NK-92 treated with Interleukin-12 subunit alpha and Interleukin-12 subunit beta, amount 100 ng/mL, for 24 hours (cell line): Measurements from ENCODE around the gene YTHDF2.

Experiments used
- DNase-seq: peaks from one replicate; lab custom pipeline; 2025; lab: John Stamatoyannopoulos, UW

YTHDF2 gene

DNA sequence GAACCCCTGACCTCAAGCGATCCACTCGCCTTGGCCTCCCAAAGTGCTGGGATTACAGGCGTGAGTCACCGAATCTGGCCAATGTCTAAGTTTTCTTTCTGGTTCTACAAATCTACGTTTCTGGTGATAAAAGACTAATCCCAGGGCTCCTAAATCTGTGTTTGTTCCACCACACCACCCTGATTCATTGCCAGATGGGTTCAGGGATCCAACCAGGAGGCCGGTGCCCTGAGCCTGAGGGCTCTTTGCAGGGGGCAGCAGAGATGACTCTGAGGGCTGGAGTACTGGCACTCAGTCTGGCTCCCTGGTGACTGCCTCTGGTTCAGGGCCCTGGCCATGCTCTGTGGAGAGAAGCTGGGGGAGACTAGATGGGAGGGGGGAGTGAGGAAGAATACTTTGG, 64.7 kb downstream of the YTHDF2 start:
- no peak for DNase-seq

DNA sequence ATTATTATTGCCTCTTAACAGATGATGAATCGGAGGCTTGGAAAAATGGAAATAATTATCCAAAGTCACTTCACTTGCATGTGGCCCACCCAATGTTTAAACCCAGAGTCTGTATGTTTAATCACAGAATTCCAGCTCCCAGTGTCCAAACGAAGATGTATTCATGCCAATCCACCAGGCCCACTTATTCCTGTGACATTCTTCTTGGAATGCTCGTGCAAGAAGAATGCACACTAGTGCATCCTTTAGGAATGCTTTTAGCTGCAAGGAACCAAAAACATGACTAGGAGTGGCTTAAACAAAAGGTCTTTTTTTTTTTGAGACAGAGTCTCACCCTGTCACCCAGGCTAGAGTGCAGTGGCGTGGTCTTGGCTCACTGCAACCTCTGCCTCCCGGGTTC, 66.3 kb downstream of the YTHDF2 start:
- DNase-seq, result no peak

DNA sequence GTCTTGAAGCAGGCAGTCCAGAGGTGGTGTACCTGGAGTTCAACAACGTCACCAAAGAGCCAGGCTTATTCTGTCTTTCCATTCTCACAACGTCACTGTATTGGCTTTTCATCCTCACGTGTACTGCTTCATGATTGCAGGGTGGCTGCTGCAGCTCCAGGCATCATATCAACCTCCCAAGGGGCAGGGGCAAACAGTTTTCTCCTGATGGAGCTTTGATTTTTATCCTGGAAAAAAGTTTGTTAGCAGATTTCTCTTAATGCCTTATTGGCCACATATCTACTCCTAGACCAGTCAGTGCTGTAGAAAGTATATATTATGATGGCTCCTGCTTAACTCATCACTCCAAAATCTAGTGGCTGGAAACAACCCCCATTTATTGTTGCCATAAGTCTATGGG, 66.9 kb downstream of the YTHDF2 start:
- no peak for DNase-seq

DNA sequence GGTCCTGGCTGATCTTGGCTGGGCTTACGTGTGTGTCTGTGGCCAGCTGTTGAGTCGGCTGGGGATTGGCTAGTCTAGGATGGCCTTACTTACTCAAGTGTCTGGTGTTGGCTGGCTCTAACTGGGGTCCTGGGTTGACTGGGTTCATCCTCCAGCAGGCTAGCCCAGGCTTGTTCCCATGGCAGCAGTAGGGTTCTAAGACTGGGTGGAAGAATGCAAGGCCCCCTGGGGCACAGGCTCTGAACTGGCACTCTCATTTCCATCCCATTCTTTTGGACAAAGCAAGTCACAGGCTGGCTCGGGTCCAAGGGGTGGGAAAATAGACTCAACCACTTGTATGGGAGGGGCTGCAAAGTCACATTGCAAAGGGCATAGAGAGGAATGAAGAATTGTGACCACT, 67.3 kb downstream of the YTHDF2 start:
- DNase-seq, result no peak

DNA sequence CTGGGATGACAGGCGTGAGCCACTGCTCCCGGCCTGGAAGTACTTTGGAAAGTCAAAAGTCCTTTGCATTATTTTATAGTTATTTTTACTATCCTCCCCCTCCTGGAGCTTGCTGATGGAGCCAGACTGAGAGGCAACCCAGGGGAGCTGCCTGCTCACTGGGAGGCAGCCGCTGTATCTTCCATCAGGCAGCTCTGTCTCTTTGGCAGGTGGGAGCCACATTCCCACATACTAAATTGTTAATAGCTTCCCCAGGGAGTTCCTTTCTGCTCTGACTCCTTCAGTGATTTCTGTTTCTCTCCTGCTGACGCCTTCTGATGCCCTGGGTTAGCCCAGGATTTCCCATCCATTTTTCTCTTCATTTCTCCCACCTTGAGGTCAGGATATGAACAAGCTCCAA, 70.3 kb downstream of the YTHDF2 start:
- no peak for DNase-seq

DNA sequence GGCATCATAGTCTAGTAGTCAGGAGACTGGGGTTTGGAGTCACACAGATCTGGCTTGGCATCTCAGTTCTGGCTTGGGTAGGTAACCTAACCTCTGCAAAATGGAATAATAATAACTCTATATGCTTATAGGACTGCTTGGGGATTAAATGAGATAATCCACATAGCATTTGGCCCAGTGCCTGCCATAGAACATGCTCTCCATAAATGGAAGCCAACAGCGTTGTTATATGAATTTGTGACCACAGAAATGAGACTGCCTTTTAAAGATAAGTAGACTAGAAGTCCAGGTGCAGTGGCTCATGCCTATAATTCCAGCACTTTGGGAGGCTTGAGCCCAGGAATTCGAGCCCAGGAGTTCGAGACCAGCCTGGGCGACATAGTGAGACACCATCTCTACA, 71.2 kb downstream of the YTHDF2 start:
- DNase-seq, result no peak

DNA sequence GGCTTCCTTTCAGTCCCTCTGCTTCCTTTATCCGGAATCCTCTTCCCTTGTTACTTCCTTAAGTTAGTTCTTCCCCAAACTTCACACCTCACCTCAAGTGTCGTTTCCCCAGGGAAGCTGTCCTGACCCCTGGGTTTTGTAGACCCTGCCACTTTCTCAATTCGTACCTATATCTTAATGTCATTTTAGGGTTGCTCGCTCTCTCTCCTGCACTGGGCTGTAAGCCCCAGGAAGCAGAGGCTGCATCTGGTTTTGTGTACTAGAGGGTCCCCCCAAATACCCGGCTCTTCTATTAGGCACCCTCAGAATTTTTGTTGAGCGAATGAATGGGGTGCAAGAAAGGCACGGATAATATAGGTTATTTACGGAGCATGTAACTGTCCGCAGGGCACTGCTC, 74.6 kb downstream of the YTHDF2 start:
- no peak for DNase-seq

DNA sequence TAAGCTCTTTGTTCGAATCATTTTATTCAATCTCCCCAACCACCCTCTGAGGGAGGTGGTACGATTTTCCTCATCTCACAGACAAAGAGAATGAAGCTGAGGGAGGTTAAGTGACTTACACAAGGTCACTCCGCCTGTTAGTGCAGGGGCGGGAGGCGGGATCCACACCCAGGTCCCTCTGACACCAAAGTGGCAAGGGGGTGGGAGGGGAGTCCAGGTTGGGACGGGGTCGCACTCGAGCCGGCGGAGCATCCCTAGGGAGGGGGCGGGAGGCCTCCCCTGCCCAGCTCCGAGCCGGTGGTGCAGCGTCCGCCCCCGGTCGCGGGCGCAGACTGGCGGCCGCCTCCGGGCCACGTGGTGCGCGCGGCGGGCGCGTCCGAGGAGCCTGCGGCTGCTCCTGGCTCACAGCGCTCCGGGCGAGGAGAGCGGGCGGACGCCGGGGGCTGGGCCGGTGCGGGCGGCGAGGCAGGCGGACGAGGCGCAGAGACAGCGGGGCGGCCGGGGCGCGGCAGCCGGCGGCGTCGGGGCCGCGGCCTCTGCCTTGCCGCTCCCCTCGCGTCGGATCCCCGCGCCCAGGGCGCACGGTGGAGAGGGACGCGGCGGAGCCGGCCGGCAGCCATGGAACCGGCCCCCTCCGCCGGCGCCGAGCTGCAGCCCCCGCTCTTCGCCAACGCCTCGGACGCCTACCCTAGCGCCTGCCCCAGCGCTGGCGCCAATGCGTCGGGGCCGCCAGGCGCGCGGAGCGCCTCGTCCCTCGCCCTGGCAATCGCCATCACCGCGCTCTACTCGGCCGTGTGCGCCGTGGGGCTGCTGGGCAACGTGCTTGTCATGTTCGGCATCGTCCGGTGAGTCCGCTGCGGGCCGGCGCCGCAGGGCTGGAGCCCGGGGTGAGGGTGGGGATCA, 75.3 kb downstream of the YTHDF2 start, which contains the start of gene OPRD1:
OPRD1 (plus strand) TSS at position 405 of the 903 bp plus-strand sequence; CDS start at position 619, 214 bp downstream.
- DNase-seq, result no peak

DNA sequence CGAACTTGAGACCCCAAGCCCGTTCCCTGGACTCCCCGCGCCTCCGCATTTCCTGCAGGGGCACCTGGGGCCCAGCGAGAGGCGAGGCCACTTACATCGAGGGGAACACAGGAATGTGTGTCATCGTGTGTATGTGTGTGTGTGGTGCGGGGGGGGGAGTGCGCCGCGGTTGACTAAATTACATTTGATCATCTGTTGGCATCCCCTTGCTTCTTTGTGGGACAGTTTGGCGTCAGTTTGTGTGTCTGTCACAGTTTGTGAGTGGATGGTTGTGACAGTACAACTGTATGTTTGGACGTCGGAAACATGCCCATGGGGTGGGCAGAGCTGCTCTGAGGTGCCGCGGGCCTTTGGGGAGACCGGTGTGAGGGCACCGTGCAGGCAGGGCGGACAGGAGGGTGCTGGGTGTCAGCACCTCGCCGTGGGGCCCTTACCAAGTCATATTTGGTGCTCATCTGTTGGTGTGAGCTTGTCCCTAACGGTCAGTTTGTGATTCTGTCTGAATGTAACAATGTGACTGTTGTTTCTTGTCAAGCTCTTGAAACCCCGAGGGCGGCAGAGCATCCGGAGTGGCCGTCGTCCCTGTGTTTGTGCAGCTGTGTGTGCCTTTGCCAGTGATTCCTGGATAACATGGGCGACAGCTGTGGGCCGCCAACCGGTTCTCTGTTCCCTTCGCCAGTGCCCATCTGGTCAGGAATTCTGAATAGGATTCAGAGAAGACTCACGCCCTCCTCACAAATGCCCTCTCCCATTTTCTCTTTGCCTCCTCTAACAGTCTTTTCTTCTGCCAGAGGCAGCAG, 76.1 kb downstream of the YTHDF2 start:
- DNase-seq, result no peak

DNA sequence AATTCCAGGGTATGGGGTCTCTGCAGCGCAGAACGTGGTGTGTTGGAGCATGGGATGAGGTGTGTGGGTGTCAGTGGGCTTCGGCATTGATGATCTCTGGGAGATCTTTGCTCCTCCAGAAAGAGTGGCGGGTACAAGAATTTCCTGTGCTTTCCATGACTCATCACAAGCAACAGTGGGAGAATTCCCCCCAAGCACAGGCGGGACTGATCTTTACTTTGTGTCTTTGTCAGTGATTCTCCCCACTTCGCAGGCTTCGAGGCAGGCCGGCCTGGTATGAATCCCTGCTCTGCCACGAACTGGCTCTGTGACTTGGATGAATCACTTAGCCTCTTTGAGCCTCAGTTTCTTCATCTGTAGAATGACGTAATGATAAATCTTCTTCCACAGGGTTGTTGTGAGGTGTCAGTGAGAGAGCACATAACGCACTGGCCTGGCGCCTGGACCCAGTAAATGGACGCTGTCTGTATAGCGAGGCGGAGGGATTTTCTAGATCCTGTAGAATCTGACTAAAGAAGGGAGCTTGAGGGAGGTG, 77.3 kb downstream of the YTHDF2 start:
- DNase-seq, result no peak

DNA sequence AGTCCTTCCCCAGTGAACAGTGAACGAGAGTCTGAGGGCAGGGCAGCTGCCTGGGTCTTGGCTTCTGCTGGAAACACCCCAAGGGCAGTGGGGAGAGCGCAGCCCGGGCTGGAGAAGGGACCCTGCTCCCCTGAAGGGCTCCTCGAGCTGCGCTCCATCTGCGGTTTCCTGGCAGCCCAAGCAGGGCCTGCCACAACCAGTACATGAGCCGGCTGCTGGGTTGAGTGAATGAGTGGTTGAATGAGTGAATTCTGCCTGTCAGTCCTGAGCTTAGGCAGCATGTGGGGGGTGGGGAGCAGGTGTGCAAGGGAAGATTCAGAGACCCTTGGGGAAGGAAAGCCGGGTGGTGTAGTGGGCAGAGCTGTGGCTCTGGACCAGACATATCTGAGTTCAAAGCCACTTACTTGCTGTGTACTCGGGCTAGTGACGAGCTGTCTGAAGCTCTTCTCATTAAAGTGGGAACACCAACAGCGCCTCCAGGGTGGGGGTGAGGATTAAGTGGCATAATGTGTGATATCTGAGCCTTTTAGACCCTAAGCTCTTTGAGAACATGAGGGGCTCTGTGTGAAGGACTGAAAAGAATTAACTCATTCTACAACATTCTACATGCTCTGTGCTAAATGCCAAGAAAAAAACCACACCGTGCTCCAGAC, 78.9 kb downstream of the YTHDF2 start:
- no peak for DNase-seq

DNA sequence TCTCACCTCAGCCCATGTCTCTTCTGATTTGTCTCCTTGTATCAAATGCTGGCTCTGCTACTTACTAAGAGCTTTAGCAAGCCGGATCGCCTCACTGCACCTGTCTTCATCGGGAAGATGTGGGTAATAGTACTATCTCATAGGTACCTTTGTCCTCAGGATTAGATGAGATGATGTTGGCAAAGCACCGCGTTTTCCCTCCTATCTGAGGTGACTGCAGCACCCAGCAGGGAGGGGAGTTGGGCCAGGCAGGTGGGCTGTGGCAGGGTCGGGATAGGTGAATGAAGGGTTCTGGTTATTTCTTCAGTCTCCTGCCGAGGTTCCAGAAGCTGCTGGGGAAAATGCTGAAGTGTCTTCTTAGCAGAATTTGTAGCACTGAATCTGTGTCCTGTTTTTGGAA, 80.4 kb downstream of the YTHDF2 start:
- no peak for DNase-seq

DNA sequence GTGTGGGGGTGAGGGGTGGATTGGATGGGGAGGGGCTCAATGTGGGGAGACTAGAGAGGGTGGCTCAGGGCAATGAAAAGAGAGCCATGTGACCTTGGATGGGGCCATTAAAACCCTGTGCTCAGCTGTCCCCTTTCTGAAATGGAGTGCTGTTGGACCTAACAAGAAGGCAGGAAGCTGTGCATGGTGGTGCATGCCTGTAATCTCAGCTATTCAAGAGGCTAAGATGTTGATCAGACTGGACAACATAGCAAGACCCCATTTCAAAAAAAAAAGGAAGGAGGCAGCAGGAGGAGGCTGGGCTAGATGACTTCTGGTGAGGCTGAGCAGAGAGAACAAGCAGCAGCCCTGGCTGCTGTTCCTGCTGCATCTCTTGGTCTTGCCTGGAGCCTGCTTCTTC, 82.3 kb downstream of the YTHDF2 start:
- no peak for DNase-seq
